BJ (cell line): Measurements from ENCODE around the gene NEURL4. TPM values are rescaled to one million over a fixed set of nuclear protein-coding genes. Genes with fewer than 3 reads are reported as not detected.

Source experiments
- CTCF ChIA-PET: fragments of 350-600 bp; formaldehyde crosslinking; extraction: SDS; loops from one replicate; lab custom pipeline; 2021; ENCODE audit warnings: antibody characterized with exemption, inconsistent platforms; lab: Yijun Ruan, JAX
- POLR2A ChIA-PET: fragments of 300-600 bp; sonication (Branson Sonifier 250); formaldehyde crosslinking; extraction: SDS; loops from one replicate; lab custom pipeline; 2021; ENCODE audit warnings: antibody characterized with exemption; lab: Charles Lee
- DNase-seq: peaks from one replicate; pipeline ENCODE4 v3.0.0-alpha.2; 2011; ENCODE audit warnings: low read depth
- H3K27me3 ChIP-seq: 2 replicates; pipeline ENCODE4 v1.6.0; 2011; ENCODE audit warnings: low read length; ENCODE audit not compliant: control insufficient read depth, insufficient read depth
- H3K36me3 ChIP-seq: 2 replicates; pipeline ENCODE4 v1.5.1; 2011; ENCODE audit warnings: low read length; ENCODE audit not compliant: control insufficient read depth, insufficient read depth
- H3K4me3 ChIP-seq: 2 replicates; pipeline ENCODE4 v1.5.1; 2011; ENCODE audit warnings: low read depth, mild to moderate bottlenecking, control low read depth, low read length
- CTCF ChIP-seq: IDR thresholded peaks from 2 replicates; pipeline ENCODE4 v1.5.1; 2011; ENCODE audit warnings: low read depth, mild to moderate bottlenecking, control low read depth, inconsistent platforms, low read length, moderate library complexity; ENCODE audit not compliant: insufficient read depth
- polyA plus RNA-seq: library from polyadenylated mRNA; depleted of rRNA; stranded (reverse); fragments of >200 nt; gene quantifications from 2 replicates; pipeline ENCODE4 v1.2.3, GENCODE V29; 2011

The NEURL4 gene
- polyA plus RNA-seq, 1 experiment = 14.9 TPM

- no peak for TF ChIP-seq CTCF
- CTCF ChIA-PET = interaction anchor here (1.3 to 3.3 kb wide), 2 partner anchors 12 to 109 kb away, joined by 4 to 24 read pairs; no protein-coding TSS in a partner anchor
- no peaks in the 10 kb centered on the region for H3K27me3 ChIP-seq
- DNase-seq = no peak
- POLR2A ChIA-PET = no interaction called here
- H3K36me3 ChIP-seq = no peaks in the 10 kb centered on the region
- no peak overlapping the region for H3K4me3 ChIP-seq
These were observed 28.2 kb upstream of the NEURL4 start for GRCh38 chr17:7357381-7357780.

GRCh38 chr17:7356756-7357155 is 27.6 kb upstream of the NEURL4 start:
- Histone ChIP-seq H3K36me3 (no peaks in the 10 kb centered on the region), H3K27me3 (no peaks in the 10 kb centered on the region), H3K4me3 (no peak overlapping the region)
- ChIA-PET POLR2A (interaction anchor here (0.6 kb wide), 2 partner anchors 121 to 204 kb away, joined by 4 to 20 read pairs; no protein-coding TSS in a partner anchor), CTCF (interaction anchor here (0.8 to 4.8 kb wide), 15 partner anchors 12 to 232 kb away, joined by 3 to 45 read pairs (median 13); partner anchors contain the start of genes PLSCR3, SENP3, SOX15 and TMEM102)
- TF ChIP-seq CTCF = no peak
- DNase-seq = no peak

GRCh38 chr17:7356072-7356549 is 27.0 kb upstream of the NEURL4 start:
- no peaks in the 10 kb centered on the region for H3K27me3 ChIP-seq
- POLR2A ChIA-PET = interaction anchor here (0.6 kb wide), 2 partner anchors 122 to 205 kb away, joined by 4 to 20 read pairs; no protein-coding TSS in a partner anchor
- H3K4me3 ChIP-seq = no peak overlapping the region
- CTCF ChIA-PET = interaction anchor here (0.8 to 4.8 kb wide), 21 partner anchors 9 to 331 kb away, joined by 3 to 45 read pairs (median 7); partner anchors contain the start of genes PLSCR3, SENP3, SOX15 and TMEM102
- no peak for DNase-seq
- TF ChIP-seq CTCF = peak; percentile 89
- no peaks in the 10 kb centered on the region for H3K36me3 ChIP-seq

GRCh38 chr17:7355573-7355972 is 26.4 kb upstream of the NEURL4 start:
- POLR2A ChIA-PET = no interaction called here
- no peak for DNase-seq
- no peaks in the 10 kb centered on the region for H3K27me3 ChIP-seq
- CTCF ChIA-PET = interaction anchor here (0.8 to 4.8 kb wide), 19 partner anchors 9 to 332 kb away, joined by 3 to 45 read pairs (median 8); partner anchors contain the start of genes PLSCR3, SENP3, SOX15 and TMEM102
- no peaks in the 10 kb centered on the region for H3K36me3 ChIP-seq
- H3K4me3 ChIP-seq = no peak overlapping the region
- no peak for TF ChIP-seq CTCF

GRCh38 chr17:7355053-7355452 is 25.9 kb upstream of the NEURL4 start, which contains the start of gene TMEM95:
Gene TMEM95, plus strand, starts transcription at chr17:7355156. Its CDS starts 49 bp downstream, at chr17:7355205.
- no peak for DNase-seq

More at GRCh38 chr17:7355053-7355452, 25.9 kb upstream of the NEURL4 start, which contains the start of gene TMEM95:
- no peaks in the 10 kb centered on the region for H3K27me3 ChIP-seq
- H3K4me3 ChIP-seq = peak within 1 kb of the TSS; percentile 8; the same call in 1 of the 2 replicates
- 0 out of 2 replicates have a peak, but pooled peaks have one; percentile 6 for TF ChIP-seq CTCF
- H3K36me3 ChIP-seq = no peaks in the 10 kb centered on the region
- CTCF ChIA-PET = interaction anchor here (1.0 to 4.8 kb wide), 13 partner anchors 8 to 332 kb away, joined by 3 to 45 read pairs (median 17); partner anchors contain the start of genes SENP3, TMEM102, TMEM256 and TP53
- POLR2A ChIA-PET = no interaction called here
